GM12891 (cell line): ENCODE data around the gene DMBX1.

Source experiments
- DNase-seq: peaks from one replicate; pipeline ENCODE4 v3.0.0; 2011; ENCODE audit warnings: low spot score; ENCODE audit not compliant: insufficient read length
- FAIRE-seq: peaks from 2 replicates; lab custom pipeline; 2011; peaks lifted over from hg19 to GRCh38; lab: Jason Lieb, UNC
- PAX5 ChIP-seq: IDR thresholded peaks from 2 replicates; pipeline ENCODE4 v1.6.1; 2011; ENCODE audit warnings: low read length, moderate library complexity, mild to moderate bottlenecking; ENCODE audit not compliant: insufficient read depth, severe bottlenecking
- POLR2A ChIP-seq: IDR thresholded peaks from 2 replicates; pipeline ENCODE4 v1.6.1; 2011; ENCODE audit warnings: low read depth, low read length, control low read depth
- POLR2AphosphoS5 ChIP-seq: IDR thresholded peaks from 2 replicates; pipeline ENCODE4 v1.6.1; 2011; ENCODE audit warnings: low read depth, low read length, control low read depth
- POU2F2 ChIP-seq: IDR thresholded peaks from 2 replicates; pipeline ENCODE4 v1.6.1; 2011; ENCODE audit warnings: low read depth, mild to moderate bottlenecking, control low read depth, low read length, moderate library complexity
- SPI1 ChIP-seq: IDR thresholded peaks from 2 replicates; pipeline ENCODE4 v1.6.1; 2011; ENCODE audit warnings: low read depth, low read length, control low read depth
- TAF1 ChIP-seq: IDR thresholded peaks from 2 replicates; pipeline ENCODE4 v1.6.1; 2011; ENCODE audit warnings: low read depth, low read length, control low read depth

The DMBX1 gene

GRCh38 chr1:46523496-46524353 lies 34.1 kb downstream of the DMBX1 start:
- FAIRE-seq (no peak), DNase-seq (no peak)
- TF ChIP-seq TAF1, result no peak
- TF ChIP-seq PAX5, result no peak
- no peak for TF ChIP-seq POLR2AphosphoS5
- TF ChIP-seq POU2F2, result no peak
- TF ChIP-seq SPI1, result no peak
- no peak for TF ChIP-seq POLR2A

- DNase-seq (no peak), FAIRE-seq (no peak)
- TF ChIP-seq POU2F2, result no peak
- TF ChIP-seq TAF1, result no peak
- TF ChIP-seq SPI1, result no peak
Measured at GRCh38 chr1:46524843-46525242, 35.2 kb downstream of the DMBX1 start.

- TF ChIP-seq SPI1, result no peak
- TF ChIP-seq POLR2A, result no peak
- no peak for TF ChIP-seq POU2F2
- no peak for TF ChIP-seq PAX5
- no peak for TF ChIP-seq TAF1
- no peak for TF ChIP-seq POLR2AphosphoS5
- FAIRE-seq, result no peak
- DNase-seq, result no peak
Measured at GRCh38 chr1:46525253-46525983, 35.8 kb downstream of the DMBX1 start.

GRCh38 chr1:46526013-46526690 lies 36.5 kb downstream of the DMBX1 start:
- TF ChIP-seq SPI1, result no peak
- no peak for TF ChIP-seq POLR2AphosphoS5
- TF ChIP-seq TAF1, result no peak
- no peak for TF ChIP-seq POLR2A
- TF ChIP-seq PAX5, result no peak
- TF ChIP-seq POU2F2, result no peak
- DNase-seq, result no peak
- FAIRE-seq, result no peak

- DNase-seq, result no peak
- no peak for FAIRE-seq
- no peak for TF ChIP-seq SPI1
- TF ChIP-seq POLR2AphosphoS5, result no peak
- no peak for TF ChIP-seq PAX5
- TF ChIP-seq POU2F2, result no peak
- no peak for TF ChIP-seq TAF1
- TF ChIP-seq POLR2A, result no peak
Measured at GRCh38 chr1:46526691-46527291, 37.2 kb downstream of the DMBX1 start.

- DNase-seq (peak; percentile 84), FAIRE-seq (peak; percentile 95)
- no peak for TF ChIP-seq POLR2A
- no peak for TF ChIP-seq TAF1
- TF ChIP-seq POLR2AphosphoS5, result no peak
Measured at GRCh38 chr1:46527474-46528296, 38.0 kb downstream of the DMBX1 start.

- DNase-seq, result no peak
- no peak for TF ChIP-seq TAF1
- no peak for TF ChIP-seq POU2F2
- no peak for TF ChIP-seq SPI1
- no peak for TF ChIP-seq POLR2A
- no peak for TF ChIP-seq PAX5
- no peak for TF ChIP-seq POLR2AphosphoS5
- no peak for FAIRE-seq
Measured at GRCh38 chr1:46528297-46528955, 38.8 kb downstream of the DMBX1 start.

- no peak for FAIRE-seq
- no peak for DNase-seq
- no peak for TF ChIP-seq POU2F2
- no peak for TF ChIP-seq POLR2AphosphoS5
- TF ChIP-seq TAF1, result no peak
- TF ChIP-seq POLR2A, result no peak
- TF ChIP-seq PAX5, result no peak
- no peak for TF ChIP-seq SPI1
Measured at GRCh38 chr1:46529031-46529630, 39.5 kb downstream of the DMBX1 start.
